ENCODE results near the gene ARL5C.

DNA sequence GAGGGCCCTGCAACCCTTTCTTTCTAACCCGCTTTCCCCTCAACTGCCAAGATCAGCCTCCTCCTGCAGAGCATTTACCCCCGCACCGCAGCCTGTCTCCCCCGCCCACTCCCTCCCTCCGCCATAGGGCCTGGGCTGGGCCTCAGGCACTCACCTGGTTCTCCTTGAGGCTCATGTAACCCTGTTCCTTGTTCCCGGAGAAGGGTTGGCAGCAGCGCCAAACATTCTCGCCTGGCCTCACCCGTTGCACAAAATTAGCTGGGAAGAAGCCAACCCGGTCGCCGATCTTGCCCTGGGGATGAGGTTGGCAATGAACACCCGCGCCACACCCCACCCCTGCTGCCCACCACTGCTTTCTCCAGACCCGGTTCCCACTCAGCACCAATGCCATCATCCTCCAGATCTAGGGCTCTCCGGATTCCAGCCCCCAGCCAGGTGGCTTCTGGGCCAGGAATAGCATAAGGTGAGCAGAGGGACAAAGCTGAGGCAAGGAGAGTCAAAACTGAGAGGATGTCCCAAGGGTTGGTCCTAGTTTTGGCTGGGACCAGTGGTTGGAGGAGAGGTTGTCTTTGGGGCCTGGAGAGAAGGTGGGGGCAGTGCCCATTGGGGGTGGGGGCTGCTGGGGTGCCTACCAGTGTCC is 47.0 kb upstream of the ARL5C start:
- TF ChIP-seq, protein P1, sequence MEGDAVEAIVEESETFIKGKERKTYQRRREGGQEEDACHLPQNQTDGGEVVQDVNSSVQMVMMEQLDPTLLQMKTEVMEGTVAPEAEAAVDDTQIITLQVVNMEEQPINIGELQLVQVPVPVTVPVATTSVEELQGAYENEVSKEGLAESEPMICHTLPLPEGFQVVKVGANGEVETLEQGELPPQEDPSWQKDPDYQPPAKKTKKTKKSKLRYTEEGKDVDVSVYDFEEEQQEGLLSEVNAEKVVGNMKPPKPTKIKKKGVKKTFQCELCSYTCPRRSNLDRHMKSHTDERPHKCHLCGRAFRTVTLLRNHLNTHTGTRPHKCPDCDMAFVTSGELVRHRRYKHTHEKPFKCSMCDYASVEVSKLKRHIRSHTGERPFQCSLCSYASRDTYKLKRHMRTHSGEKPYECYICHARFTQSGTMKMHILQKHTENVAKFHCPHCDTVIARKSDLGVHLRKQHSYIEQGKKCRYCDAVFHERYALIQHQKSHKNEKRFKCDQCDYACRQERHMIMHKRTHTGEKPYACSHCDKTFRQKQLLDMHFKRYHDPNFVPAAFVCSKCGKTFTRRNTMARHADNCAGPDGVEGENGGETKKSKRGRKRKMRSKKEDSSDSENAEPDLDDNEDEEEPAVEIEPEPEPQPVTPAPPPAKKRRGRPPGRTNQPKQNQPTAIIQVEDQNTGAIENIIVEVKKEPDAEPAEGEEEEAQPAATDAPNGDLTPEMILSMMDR (IDR thresholded peaks at IDR 0.05): no peak
- TF ChIP-seq POLR2A (IDR thresholded peaks at IDR 0.05): no peak

Measured in uterus (tissue), 2 donors.